Neutrophil (primary cell): ENCODE data around the gene MPEG1.

Experiments
- H3K27ac ChIP-seq: fragments of 200-600 bp; sonication (generic); 2 replicates; pipeline ENCODE4 v1.5.1; 2016; ENCODE audit warnings: mild to moderate bottlenecking, moderate library complexity
- H3K27me3 ChIP-seq: fragments of 200-600 bp; sonication (generic); 2 replicates; pipeline ENCODE4 v1.6.0; 2016; ENCODE audit warnings: mild to moderate bottlenecking
- H3K36me3 ChIP-seq: fragments of 200-600 bp; sonication (generic); 2 replicates; pipeline ENCODE4 v1.5.1; 2017
- H3K4me1 ChIP-seq, 2 experiments: fragments of 200-600 bp in 1 of 2; sonication (generic) in 1 of 2; 1 replicate in 1 of 2; 2 replicates in 1 of 2; pipeline versions ENCODE4 v1.5.1 to v1.6.1; 2013 to 2016; ENCODE audit warnings: low read depth in 1 of 2, low read length in 1 of 2, mild to moderate bottlenecking in 1 of 2, moderate library complexity in 1 of 2; ENCODE audit not compliant: control insufficient read depth in 1 of 2, insufficient read depth in 1 of 2
- H3K4me3 ChIP-seq, 2 experiments: fragments of 200-600 bp in 1 of 2; sonication (generic) in 1 of 2; 1 replicate in 1 of 2; 2 replicates in 1 of 2; pipeline ENCODE4 v1.5.1; 2013 to 2016; ENCODE audit warnings: low read depth in 1 of 2, low read length in 1 of 2, mild to moderate bottlenecking in 1 of 2, moderate library complexity in 1 of 2
- H3K9me3 ChIP-seq: fragments of 200-600 bp; sonication (generic); 2 replicates; pipeline ENCODE4 v1.5.1; 2016
- TF ChIP-seq, protein P1 (sequence below): fragments of 200-600 bp; sonication (generic); IDR thresholded peaks from 2 replicates; pipeline ENCODE4 v1.5.1; 2016; ENCODE audit warnings: antibody characterized with exemption

The MPEG1 gene

DNA sequence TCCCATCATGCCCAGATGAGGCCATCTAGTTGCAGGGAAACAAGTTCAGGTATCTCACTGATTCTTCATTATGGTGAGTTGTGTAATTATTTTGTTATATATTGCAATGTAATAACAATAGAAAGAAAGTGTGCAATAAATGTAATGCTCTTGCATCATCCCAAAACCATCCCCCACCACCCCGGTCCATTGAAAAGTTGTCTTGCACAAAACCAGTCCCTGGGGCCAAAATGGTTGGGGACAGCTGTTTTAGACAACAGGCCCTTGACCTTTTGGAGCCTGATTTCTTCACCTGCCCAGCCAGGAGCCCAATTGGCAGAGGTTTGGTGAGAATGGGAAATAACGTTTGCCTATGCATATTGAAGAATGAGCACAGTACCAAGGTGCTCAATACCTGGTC, 15.9 kb downstream of the MPEG1 start:
- Histone ChIP-seq H3K4me3 (no peak overlapping the region), H3K9me3 (no peaks in the 10 kb centered on the region), H3K27me3 (peaks cover 33% of the 10 kb centered on the region), H3K27ac (no peak overlapping the region), H3K4me1 (no peaks in the 10 kb centered on the region), H3K36me3 (peaks cover 85% of the 10 kb centered on the region)
- TF ChIP-seq, protein P1, sequence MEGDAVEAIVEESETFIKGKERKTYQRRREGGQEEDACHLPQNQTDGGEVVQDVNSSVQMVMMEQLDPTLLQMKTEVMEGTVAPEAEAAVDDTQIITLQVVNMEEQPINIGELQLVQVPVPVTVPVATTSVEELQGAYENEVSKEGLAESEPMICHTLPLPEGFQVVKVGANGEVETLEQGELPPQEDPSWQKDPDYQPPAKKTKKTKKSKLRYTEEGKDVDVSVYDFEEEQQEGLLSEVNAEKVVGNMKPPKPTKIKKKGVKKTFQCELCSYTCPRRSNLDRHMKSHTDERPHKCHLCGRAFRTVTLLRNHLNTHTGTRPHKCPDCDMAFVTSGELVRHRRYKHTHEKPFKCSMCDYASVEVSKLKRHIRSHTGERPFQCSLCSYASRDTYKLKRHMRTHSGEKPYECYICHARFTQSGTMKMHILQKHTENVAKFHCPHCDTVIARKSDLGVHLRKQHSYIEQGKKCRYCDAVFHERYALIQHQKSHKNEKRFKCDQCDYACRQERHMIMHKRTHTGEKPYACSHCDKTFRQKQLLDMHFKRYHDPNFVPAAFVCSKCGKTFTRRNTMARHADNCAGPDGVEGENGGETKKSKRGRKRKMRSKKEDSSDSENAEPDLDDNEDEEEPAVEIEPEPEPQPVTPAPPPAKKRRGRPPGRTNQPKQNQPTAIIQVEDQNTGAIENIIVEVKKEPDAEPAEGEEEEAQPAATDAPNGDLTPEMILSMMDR = no peak

DNA sequence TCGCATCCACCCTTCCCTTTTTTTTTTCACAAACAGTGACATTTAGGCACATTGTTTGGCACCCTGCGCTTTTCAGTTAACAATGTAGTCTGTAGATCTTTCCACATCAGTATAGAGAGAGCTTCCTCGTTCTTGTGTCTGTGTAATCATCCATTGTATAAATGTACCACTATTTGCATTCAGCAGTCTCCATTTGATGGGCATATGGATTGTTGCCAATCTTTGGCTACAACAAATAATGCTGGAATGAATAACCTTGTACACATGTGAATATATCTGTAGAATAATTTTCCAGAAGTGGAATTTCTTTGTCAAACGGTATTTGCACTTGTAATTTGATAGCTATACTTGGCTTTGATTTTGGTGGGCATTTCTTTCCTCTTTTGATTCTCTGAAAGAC, 17.1 kb downstream of the MPEG1 start:
- Histone ChIP-seq H3K9me3 (no peaks in the 10 kb centered on the region), H3K4me3 (no peak overlapping the region), H3K36me3 (peaks cover 85% of the 10 kb centered on the region), H3K27me3 (peaks cover 29% of the 10 kb centered on the region), H3K27ac (no peak overlapping the region), H3K4me1 (no peaks in the 10 kb centered on the region)
- TF ChIP-seq, protein P1 = no peak

DNA sequence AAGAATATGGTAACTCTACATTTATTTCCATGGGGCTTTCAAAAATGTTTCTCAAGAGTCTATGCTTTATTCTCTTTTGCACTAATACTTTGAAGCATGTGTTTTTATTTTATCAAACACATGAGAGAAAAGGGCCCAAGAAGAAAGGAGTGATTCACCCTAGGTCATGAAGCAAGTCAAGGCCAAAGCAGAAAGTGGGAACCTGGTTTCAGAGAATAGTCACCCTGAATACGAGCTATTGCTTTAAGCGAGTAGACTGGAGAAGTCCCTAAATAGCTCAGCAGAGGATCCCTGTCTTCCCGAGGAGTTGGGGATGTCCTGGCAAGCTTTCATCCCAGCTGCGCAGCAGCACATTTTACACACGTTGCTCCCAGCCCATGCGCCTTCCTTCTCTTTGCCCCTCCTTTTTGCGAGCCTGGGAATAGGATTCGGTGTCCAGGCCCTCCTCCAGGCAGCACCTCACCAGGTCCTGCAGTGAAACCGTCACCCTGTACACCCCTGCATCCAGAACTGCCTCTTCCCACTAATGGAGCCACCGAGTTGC, 19.1 kb downstream of the MPEG1 start:
- Histone ChIP-seq H3K9me3 (no peaks in the 10 kb centered on the region), H3K27ac (no peak overlapping the region), H3K4me3 (no peak overlapping the region), H3K4me1 (no peaks in the 10 kb centered on the region), H3K36me3 (peaks cover 93% of the 10 kb centered on the region), H3K27me3 (peaks cover 17% of the 10 kb centered on the region)
- TF ChIP-seq, protein P1 = no peak

DNA sequence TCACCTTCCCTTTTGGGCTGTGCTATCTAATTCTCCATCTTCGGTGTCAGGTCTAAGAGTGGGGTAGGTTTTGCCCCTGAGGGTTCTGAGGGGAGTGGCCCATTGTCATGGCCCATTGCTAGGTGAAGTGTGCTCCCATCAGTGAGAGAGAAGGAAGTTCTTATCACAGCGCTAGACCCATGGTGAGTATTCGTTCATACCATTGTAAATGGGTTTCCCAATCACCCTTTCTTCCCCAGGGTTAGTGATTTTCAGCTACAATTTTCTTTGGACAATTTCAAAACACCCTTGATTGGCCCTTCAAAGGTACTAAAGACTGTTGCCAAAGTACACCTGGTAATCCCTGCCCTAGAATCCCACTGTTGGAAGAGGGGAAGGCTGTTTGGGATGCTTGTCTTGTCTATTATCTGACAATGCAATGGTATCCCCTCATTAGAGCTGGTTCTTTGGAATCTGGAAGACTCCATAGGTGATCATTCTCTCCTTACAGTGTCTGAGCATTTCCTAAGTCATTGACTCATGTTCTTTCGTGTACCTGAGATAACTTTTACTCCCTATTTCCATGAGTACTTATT, 20.2 kb downstream of the MPEG1 start:
- no peaks in the 10 kb centered on the region for H3K9me3 ChIP-seq
- H3K4me3 ChIP-seq = no peak overlapping the region
- TF ChIP-seq, protein P1 = no peak
- peaks cover 93% of the 10 kb centered on the region for H3K36me3 ChIP-seq
- peaks cover 0 to 4% of the 10 kb centered on the region in 2 experiments for H3K4me1 ChIP-seq
- peaks cover 6% of the 10 kb centered on the region for H3K27me3 ChIP-seq
- no peak overlapping the region for H3K27ac ChIP-seq

DNA sequence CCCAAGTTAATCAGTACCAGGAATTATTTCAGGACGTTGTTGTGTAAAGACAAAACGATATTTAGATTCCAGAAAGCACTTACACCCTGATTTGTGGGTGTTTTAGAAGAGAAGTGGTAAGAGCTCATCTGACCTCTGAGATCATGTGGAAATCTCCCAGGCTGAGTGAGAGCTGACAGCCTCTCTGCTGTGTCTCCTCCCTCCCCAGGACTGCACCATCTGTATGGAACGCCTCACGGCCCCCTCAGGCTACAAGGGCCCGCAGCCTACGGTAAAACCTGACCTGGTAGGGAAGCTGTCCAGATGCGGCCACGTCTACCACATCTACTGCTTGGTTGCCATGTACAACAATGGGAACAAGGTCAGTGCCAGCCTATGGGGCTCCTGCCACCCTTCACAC, 20.8 kb downstream of the MPEG1 start:
- H3K27me3 ChIP-seq = no peaks in the 10 kb centered on the region
- peaks cover 0 to 6% of the 10 kb centered on the region in 2 experiments for H3K4me1 ChIP-seq
- no peaks in the 10 kb centered on the region for H3K9me3 ChIP-seq
- TF ChIP-seq, protein P1 = no peak
- no peak overlapping the region for H3K27ac ChIP-seq
- H3K4me3 ChIP-seq = no peak overlapping the region
- peaks cover 89% of the 10 kb centered on the region for H3K36me3 ChIP-seq
